DMS79 (cell line): Measurements from ENCODE around the gene GRIK5.

Experiments
- DNase-seq: peaks from one replicate; lab custom pipeline; 2025; lab: John Stamatoyannopoulos, UW

GRIK5 gene

DNA sequence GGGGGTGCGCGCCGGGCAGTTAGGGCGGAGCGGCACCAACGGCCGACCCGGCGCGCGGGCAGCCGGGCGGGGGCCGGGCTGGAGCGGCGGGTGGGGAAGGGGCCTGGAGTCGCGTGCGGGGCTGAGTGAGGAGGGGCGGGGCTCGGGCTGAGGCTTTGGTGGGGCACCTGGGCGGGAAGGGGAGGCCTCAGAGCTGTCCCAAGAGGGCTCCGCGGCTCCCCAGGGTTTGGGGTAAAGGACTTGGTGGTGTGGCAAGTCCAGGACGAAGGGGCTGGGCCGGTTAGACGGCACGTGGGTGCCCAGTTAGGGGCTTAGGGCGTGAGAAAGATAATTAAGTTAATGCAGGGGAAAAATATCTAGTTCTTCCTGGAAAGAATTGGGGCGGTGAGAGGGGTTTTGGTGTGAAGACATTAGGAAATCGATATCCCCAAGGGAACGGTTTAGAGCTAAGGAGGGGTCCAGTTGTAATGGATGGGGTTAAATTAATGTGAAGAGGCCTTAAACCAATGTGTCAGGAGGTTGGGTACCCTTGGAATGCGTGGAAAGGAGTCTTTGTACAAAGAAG is 6.5 kb upstream of the GRIK5 start:
- no peak for DNase-seq

DNA sequence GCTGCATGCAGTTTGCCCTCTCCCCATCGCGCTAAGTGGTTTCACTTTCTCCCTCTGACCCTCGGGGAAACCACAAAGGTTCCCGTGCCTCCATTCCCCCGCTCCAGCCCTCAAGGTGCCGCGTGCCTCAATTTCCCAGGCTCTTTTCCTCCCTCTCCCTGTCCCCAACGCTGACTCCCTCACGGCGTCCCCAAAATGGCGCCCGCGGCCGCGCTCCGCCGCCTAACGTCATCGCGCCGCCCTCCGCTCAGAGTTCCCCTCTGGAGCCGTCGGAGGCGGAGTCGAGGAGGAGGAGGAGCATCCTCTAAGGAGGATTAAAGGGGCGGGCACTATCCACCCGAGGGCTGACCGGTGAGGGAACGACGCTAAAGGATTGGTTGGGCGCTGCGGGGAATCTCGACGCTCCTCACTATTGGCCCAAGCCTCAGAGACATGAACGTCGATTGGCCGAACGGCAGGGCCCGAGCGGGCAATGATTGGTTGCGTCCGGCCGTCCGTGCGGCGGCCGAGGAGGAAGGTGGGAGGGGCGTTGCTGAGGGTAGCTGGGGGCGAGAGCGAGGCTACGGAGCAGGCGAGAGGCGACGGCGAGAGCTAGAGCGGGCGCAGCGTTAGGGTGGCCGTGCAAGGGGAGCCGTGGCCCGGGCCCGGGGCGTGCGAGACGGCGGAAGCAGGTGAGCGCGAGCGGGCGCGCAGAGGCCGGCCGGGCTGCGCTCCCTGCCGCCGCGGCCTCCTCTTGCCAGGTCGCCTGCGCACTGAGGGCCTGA is 5.8 kb upstream of the GRIK5 start, which contains the start of gene ZNF574:
Gene ZNF574 (plus strand): TSS at position 551 of the 764 bp plus-strand sequence. CDS start 2,441 bp downstream, outside the sequence.
- peak; percentile 99 for DNase-seq

DNA sequence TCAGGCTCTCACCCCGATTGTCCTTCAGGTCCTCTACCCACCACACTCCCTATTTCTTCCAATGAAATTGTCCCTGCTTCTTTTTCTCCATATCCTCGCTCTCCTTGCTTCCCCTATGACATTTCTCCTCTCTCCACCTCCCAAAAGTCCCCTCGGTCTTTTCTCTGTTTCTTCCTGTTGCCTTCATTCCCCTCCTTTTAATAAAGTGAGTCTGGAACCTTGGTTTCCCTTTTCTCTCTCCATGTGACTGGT is 5.3 kb upstream of the GRIK5 start:
- DNase-seq: no peak

DNA sequence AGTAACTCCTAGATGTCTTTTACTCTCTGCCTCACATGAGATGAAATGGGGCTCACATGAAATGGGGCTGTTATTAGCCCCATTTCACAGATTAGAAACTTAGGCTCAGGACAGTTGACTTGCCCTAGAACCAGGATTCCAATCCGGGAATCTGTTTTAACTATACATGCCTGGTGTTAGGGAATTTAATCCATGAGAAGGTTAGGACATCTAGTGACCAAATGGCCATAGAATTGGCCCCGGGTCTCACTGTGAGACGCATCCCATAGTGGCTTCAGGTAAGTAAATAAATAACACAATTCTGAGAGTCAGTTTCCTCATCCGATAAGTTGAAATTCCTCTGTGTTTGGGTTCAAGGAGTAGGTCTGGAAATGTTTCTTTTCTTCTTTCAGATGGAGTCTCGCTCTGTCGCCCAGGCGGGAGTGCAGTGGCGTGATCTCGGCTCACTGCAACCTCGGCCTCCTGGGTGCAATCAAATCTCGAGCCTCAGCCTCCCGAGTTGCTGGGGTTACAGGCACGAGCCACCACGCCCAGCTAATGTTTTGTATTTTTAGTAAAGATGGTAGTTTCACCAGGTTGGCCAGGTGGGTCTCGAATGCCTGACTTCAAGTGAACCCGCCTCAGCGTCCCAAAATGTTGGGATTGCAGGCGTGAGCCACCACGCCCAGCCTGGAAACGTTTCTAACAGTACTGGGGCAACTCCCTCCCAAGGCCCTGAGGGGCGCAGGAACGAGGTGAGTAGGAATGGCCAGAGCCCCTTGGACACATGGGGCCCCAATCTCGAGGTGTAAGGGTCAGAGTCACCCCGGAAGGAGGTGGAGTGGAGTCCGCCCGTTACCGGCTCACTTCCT is 4.7 kb upstream of the GRIK5 start:
- no peak for DNase-seq

DNA sequence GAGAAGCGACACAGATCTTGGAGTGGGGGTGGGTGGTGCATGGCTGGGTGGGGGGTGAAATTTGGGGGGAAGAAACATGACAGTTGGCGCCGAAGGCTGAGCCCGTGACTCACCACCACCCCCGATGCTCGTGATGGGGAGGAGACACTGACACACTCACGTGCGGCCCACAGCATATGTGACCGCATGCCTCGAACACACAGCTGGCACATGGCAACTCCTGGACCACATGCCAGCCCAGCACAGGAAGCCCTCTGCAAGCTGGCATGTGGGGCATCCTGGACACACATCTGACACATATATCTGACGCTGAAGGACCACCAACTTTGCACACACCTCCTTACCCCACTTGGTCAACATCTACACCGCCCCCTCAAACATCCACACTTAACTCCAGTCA is 1.2 kb upstream of the GRIK5 start:
- DNase-seq: no peak

DNA sequence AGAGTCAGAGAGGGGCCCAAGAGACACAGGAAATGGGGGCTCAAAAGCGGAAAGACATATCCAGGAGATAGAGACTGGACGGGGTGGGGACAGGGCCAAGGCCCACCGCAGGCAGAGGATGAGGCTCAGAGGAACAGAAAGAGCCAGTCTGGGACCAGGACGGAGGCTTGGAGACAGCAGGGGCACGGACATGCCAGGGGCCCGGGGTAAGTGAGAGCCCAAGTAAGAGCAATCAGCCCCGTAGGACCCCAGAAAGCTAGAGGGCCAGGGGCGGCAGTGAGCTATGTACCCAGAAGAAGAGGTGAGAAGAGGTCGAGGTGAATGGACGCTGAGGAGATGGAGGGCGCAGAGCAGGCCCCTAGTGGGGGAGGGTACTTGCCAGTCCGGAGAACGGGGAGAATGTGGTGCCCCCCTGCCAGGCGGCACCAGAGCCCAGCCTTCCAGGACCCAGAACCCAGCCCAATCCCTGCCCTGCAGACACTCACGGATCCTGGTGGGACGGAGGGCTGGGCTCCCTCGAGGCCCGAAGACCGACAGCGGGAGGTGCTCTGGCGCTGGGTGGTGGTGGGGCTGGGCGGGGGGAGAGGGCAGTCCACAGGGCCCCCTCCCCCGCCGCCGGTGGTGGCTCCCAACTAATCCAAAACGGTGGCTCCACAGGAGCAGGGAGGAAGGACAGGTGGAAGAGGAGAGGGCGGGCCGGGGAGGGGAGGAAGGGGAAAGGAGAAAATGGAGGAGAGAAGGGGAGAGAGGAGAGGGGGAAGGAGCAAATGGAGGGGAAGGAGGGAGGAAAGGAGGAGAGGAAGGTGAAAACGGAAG is 1.0 kb downstream of the GRIK5 start:
- no peak for DNase-seq

DNA sequence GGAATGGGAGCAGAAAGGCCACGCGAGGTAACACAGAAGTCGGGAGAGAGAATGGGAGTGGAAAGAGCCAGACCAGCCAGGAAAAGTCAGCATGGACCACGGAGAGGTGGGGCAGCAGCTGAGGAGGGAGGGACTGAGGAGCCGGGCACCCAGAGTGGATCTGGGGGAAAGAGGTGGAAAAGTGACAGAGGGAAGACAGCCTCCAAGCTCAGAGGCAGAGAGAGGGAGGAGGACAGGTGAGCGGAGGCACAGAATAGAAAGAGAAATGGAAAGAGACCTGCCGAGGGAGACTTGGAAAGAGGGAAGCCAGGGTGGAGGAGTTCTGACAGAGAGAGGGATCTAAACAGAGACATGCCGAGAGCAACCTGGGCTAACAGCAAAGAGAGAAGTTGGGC is 1.6 kb downstream of the GRIK5 start:
- DNase-seq: no peak

DNA sequence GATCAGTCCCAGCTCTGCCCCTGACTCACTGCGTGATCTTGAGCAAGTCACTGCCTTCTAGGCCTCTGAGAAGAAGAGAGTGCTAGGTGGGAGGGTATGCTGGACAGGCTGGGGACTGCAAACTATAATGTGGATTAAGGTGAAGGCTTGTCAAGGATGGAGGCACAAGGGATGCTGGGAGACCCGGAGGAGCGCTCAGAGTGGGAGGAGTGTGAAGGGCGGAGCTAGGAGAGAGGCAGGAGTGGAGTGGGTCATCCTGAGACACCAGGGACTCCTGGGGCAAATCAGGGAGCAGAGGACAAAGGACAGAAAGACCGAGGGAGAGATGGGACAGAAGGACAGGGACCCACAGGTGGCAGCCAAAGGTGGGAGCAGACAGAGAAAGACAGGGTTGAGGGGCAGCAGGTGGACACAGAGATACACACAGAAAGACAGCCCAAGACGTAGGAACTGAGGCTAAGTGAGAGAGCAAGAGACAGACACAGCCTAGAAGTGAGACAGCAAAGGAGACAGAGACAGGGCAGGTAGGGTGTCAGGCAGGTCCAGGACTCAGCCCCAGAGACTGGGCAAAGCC is 2.6 kb downstream of the GRIK5 start:
- no peak for DNase-seq

DNA sequence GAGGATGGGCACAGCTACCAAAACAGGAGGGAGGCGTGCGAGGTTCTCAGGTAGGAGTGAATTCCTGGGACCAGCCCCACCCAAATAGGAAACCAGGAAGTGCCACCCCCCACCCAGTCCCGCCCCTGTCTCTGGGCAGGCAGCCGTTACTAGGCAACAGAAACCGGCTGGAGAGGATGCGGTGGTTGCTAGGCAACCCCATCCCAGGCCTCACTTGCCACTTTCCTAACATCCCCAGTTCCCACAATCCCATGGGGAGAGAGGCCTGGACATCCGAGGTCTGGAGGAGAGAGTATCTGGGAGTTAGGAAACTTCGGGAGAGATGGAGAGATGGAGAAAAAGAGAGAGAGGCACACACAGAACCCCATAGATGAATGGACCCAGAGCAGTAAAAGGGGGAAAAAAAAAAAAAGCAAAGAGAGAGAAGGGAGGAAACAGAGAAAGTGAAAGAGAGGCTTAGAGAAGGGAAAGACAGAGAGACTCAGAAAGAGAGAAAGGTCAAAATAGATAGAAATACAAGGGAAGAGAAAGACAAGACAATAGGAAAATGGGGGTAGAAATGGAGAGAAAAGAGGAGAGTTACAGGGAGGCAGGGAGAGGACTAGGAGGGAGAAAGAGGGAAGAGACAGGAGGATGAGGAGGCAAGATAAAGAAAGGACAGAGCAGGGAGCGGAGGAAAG is 3.8 kb downstream of the GRIK5 start:
- no peak for DNase-seq

DNA sequence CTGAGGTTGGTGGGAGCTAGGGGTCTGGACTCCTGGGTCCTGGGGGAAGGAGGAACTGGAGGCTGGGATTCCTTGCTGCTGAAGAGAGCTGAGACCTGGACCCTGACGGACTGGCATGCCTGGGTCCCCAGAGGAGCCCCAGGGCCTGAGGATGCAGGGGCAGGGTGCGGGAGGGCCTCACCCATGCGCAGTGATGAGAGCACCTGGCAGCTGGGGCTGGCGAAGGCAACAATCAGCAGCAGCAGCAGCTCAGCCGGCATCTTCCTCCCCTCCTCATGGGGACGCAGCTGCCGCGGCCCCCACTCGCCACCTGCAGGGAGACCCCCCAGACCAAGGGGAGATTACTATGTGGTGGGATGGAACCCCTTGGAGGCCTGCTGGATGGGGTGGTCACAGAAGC is 4.5 kb downstream of the GRIK5 start:
- no peak for DNase-seq

DNA sequence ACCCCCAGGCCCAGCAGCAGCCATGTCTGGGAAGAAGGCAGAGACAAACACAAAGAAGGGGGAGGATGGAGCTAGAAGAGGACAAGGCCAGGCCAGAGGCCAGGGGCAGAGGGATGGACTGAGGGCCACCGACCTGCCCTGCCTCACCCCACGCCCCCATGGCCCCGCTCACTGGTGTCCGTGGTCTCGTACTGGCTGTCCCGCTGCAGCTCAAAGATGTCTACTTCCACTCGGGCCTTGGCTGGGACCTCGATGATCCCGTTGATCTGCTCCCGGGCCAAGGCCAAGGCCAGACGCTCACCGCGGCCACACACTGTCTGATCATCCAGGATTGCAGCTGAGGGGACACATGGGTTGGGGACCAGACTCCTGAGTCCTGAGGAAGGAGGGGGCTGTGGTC is 5.0 kb downstream of the GRIK5 start:
- no peak for DNase-seq

DNA sequence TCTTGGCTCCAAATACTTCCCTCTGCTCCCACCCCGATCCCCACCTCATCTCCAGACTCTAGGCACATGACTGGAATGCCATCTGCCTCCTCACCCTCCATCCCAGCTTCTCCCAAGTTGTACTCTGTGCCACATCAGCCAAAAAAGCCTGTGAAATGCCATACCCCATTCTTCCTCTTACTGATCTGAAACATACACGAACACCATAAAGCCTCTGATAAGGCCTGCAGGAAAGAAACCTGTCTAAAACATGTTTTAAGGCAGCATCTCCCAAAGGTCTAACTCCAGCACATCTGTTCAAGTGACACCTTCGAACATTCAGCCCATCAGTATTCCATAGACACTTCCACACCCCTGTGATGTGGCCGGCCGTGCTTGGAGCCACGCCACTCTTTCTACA is 5.6 kb downstream of the GRIK5 start:
- DNase-seq: no peak

DNA sequence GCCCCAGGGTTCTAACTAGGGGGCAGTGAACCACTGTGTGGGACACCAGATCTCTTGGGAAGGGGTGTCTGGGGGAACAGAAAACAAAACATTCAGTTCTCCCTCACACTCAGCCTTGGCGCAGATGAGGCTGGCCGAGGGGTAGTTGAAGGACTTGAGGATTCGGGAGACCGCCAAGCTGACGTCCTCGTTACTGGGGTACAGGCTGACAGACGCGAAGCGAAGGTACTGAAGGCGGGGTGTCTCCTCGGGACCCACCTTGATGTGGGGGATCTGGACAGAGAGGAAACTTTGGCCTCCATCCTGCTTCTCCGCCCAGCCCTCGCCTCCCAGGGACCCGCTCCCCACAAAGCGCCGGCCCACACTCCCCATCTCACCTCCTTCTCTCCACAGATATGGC is 7.6 kb downstream of the GRIK5 start:
- no peak for DNase-seq

DNA sequence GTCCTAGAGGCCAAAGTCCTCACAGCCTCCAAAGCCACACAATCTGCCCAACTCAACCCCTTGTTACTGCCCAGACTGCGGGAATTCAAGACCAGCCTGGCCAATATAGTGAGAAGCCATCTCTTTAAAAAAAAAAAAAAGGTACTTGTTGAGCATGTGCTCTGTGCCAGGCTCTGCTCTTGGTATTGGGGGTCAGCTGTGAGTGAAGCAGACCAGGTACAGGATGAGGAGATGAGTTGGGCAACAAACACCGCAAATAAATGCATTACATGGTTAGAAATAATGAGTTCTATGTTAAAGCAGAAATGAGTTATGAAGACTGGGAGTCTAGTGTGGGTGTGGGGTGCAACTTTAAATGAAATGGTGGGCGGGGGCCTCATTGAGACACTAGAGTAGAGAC is 9.9 kb downstream of the GRIK5 start:
- no peak for DNase-seq

DNA sequence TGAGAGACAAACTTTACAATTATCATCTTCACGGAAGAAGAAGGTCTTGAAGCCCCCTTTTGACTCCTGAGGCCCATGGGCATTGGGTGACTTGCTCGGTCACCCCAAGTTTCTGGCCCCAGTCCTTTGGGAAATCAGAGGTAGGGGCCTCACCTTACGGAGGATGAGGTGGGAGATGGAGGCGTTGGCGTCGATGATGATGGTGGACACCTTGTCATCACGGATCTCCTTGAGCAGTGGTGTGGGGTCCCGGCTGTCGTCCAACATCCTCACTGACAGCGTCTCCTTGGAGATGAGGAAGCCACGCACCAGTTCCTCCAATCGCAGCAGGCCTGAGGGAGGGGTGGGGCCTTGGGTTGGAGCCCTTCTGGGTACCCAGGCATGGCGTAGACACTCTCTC is 10.8 kb downstream of the GRIK5 start:
- no peak for DNase-seq

DNA sequence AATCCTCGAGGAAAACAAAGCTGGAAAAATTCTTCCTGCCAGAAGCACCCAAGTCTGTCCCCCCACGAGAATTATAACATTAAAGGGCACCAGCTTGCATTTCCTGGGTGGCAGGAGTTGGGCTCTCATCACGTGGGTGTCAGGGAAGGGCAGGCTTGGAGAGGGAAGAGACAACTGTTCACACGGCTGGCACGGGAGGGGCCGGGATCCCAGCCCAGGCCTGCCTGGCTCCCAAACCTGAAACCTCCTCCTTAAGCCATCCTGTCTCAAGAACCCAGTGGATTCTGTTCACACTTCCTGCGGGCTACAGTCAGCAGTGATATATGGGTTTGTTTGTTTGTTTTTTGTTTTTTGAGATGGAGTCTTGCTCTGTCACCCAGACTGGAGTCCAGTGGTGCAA is 12.2 kb downstream of the GRIK5 start:
- no peak for DNase-seq

DNA sequence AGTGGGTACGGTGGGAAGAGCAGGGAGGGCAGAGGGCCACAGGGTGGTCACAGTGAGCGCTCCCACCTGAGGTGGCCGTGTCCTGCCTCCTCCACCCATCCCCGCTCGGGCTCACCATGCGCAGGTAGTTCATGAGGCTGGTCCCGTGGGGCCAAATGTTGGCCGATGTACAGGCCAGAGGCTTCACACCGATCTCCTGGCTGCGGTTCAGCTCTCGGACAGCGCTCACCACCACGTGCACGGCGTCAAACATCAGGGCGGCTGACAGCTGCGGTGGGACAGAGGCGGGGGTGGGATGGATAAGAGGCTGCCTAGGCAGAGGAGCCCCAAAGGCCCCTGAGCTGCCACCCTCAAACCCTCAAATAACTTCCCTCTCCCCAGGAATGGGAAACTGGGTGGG is 15.8 kb downstream of the GRIK5 start:
- no peak for DNase-seq

DNA sequence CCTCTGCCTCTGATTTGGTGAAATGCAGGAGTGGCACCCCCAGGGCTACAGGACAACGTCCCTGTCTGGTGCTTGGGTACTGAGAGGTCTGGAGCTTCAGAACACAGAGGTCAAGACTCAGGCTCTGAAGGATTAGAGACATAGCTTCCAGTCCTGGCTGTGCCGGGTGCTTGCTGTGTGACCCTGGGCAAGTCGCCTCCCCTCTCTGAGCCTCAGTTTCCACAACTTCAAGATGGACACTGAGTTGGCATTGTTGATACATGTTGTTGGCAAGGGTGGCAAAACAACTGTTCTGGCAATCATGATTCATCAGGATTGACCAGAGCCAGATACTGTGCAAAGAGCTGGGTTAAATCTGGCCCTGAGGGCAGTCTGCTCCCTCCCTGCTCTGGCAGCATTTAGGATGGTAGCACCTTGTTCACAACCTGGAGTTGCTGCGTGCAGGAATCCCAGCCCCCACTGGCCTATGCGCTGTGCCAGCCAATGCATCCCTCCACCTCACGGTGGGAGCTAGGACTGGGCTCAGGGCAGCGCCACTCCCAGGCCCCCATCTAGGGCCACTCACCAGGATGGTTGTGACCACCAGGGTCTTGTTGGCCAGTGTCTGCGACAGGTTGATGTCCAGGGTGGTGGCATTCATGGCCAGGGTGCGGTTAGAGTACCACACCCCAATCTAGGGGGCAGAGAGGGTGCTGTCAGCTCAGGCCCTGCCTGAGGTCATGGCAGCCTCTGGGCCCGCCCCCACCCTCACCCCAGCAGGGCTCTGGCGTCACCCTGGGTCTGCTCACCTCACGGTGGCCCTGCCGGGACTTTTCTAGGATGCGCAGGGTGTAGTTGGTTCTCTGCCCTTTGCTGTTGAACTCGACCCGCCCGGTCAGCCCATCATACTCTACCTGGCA is 16.7 kb downstream of the GRIK5 start:
- no peak for DNase-seq

DNA sequence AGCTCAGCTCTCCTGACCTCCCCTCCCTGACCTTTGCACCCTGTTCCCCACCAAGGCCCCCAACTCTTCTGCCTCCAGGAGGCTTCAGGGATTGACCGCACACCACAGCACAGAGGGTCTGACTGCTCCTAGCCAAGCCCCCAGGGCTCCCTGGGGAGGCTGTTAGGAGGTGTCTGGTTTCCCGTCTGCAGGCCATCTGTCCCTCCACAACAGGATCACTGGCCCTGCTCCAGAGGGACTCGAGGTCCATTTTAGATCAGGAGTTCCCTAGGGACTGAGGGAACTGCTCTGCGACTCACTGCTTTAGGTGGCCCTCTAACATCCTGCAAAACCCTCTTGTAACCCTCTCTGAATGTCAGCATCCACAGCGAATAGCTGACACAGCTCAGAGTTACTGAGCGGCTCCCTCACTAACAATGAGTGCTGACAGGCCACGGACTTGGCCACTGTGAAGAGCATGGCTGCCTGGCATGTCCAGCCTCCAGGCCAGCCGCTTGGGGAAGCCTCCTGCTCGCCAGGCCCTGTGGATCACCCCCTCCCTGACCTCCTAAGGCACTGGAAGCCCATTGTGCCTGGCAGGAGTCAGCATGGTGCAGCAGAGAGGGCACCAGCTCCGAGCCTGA is 17.7 kb downstream of the GRIK5 start:
- DNase-seq: peak; percentile 47
